Mesendoderm (in vitro differentiated cells): Measurements from ENCODE around the gene SLC29A1.

Experiments
- DNase-seq: peaks from one replicate; pipeline ENCODE4 v3.0.0; 2013
- H2AK5ac ChIP-seq: 2 replicates; pipeline ENCODE4 v1.6.1; 2013; ENCODE audit warnings: low read length, inconsistent platforms
- H2BK120ac ChIP-seq: 2 replicates; pipeline ENCODE4 v1.6.1; 2013; ENCODE audit warnings: low read depth, mild to moderate bottlenecking, low read length, moderate library complexity, mixed read lengths
- H2BK15ac ChIP-seq: replicated peaks from 2 replicates; pipeline ENCODE4 v1.6.1; 2013; ENCODE audit warnings: low read depth, mild to moderate bottlenecking, moderate library complexity
- H2BK5ac ChIP-seq: 2 replicates; pipeline ENCODE4 v1.6.1; 2013; ENCODE audit warnings: low read length, inconsistent platforms
- H3K18ac ChIP-seq: 2 replicates; pipeline ENCODE4 v1.6.1; 2013; ENCODE audit warnings: mild to moderate bottlenecking, low read length, mixed read lengths
- H3K23ac ChIP-seq: one replicate; pipeline ENCODE4 v1.6.1; 2013; ENCODE audit warnings: low read length
- H3K27ac ChIP-seq: 2 replicates; pipeline ENCODE4 v1.5.1; 2013; ENCODE audit warnings: low read depth, mild to moderate bottlenecking, inconsistent platforms, low read length, moderate library complexity
- H3K27me3 ChIP-seq: 2 replicates; pipeline ENCODE4 v1.6.1; 2013; ENCODE audit warnings: low read length, control low read depth, mild to moderate bottlenecking, inconsistent platforms; ENCODE audit not compliant: insufficient read depth, poor library complexity
- H3K36me3 ChIP-seq: 2 replicates; pipeline ENCODE4 v1.6.1; 2013; ENCODE audit warnings: low read length, inconsistent platforms; ENCODE audit not compliant: control insufficient read depth, insufficient read depth
- H3K4ac ChIP-seq: one replicate; pipeline ENCODE4 v1.6.1; 2013; ENCODE audit warnings: low read depth, mild to moderate bottlenecking, low read length, moderate library complexity
- H3K4me1 ChIP-seq: 2 replicates; pipeline ENCODE4 v1.6.1; 2013; ENCODE audit warnings: low read depth, low read length, inconsistent platforms; ENCODE audit not compliant: control insufficient read depth
- H3K4me2 ChIP-seq: 2 replicates; pipeline ENCODE4 v1.6.1; 2013; ENCODE audit warnings: low read length
- H3K4me3 ChIP-seq: 2 replicates; pipeline ENCODE4 v1.5.1; 2013; ENCODE audit warnings: mild to moderate bottlenecking, low read length
- H3K56ac ChIP-seq: one replicate; pipeline ENCODE4 v1.6.1; 2013; ENCODE audit warnings: low read length
- H3K79me1 ChIP-seq: 2 replicates; pipeline ENCODE4 v1.6.1; 2013; ENCODE audit warnings: low read length, inconsistent platforms
- H3K79me2 ChIP-seq: 2 replicates; pipeline ENCODE4 v1.6.1; 2013; ENCODE audit warnings: mild to moderate bottlenecking, low read length; ENCODE audit not compliant: control insufficient read depth, insufficient read depth
- H3K9ac ChIP-seq: 2 replicates; pipeline ENCODE4 v1.6.1; 2013; ENCODE audit warnings: low read length, inconsistent platforms
- H4K5ac ChIP-seq: one replicate; pipeline ENCODE4 v1.6.1; 2013; ENCODE audit warnings: low read length
- H4K8ac ChIP-seq: one replicate; pipeline ENCODE4 v1.6.1; 2013; ENCODE audit warnings: low read depth, mild to moderate bottlenecking, control low read depth, low read length, moderate library complexity
- WGBS: extraction: QIAGEN DNeasy Blood & Tissue Kit; methylation state at CpG from one replicate; pipeline ENCODE4 v1.1.7; 2013; ENCODE audit warnings: low lambda C conversion rate, missing lambda C conversion rate; ENCODE audit not compliant: insufficient coverage; ENCODE audit errors: extremely low coverage; 5-methylcytosine and 5-hydroxymethylcytosine counted together

Gene SLC29A1

DNA sequence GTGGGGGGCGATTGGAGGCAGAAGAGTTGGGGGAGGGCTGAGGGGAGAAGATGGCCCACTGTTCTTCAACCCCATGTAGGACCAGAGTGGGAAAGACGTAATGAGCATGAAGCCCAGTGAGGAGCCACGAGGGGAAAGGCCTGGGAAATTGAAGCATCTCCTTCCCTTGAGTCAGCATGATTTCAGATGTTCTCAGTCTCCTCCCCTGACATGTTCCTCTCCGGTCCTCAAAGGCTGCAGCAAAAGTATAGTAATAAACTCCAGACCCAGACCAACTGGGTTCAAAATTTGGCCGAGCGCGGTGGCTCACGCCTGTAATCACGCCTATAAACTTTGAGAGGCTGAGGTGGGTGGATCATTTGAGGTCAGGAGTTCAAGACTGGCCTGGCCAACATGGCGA is 43.9 kb downstream of the SLC29A1 start:
- Histone ChIP-seq H4K8ac (no peak overlapping the region), H2BK5ac (no peak overlapping the region), H3K79me1 (peaks cover 2% of the 10 kb centered on the region), H3K23ac (no peak overlapping the region), H3K4me2 (no peak overlapping the region), H3K4me3 (no peak overlapping the region), H2BK15ac (no peak overlapping the region), H3K4ac (no peak overlapping the region), H4K5ac (no peak overlapping the region), H3K27ac (no peak overlapping the region), H3K4me1 (peaks cover 11% of the 10 kb centered on the region), H2AK5ac (no peak overlapping the region), H3K9ac (no peak overlapping the region), H3K18ac (no peak overlapping the region), H3K36me3 (no peaks in the 10 kb centered on the region), H3K56ac (no peak overlapping the region), H3K79me2 (no peaks in the 10 kb centered on the region), H3K27me3 (no peaks in the 10 kb centered on the region), H2BK120ac (no peak overlapping the region)
- DNase-seq = no peak
- WGBS = no CpG with 5 or more reads among the region's 10 CpGs

DNA sequence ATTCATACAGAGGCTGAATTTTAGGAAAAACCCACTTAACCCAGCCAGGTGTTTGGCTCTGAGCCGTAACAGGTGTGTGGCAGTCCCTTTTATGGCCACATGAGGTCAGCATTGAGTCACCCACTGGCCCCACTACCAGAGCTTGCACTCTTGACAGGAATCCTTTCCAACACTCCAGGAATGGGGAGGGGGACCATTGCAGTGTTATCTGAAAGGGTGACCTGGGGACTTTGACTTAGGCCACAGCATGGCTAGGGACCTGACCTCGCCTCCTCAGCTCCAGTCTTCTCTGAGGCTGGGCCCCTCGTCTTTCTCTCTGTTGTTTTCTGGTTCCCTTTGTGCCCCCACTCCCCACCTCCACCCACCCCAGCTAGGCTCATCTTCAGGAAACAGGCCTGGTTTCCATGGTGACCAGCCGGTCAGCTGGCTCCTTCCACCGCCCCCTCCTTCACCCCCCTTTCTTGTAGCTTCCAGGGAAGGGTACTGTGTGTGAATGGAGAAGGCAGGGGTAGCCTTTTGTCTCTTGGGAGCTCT is 44.8 kb downstream of the SLC29A1 start:
- H3K4ac ChIP-seq = no peak overlapping the region
- no peak overlapping the region for H3K56ac ChIP-seq
- no peak overlapping the region for H2BK15ac ChIP-seq
- no peak overlapping the region for H4K8ac ChIP-seq
- H3K4me1 ChIP-seq = peaks cover 11% of the 10 kb centered on the region
- WGBS = no CpG with 5 or more reads among the region's 5 CpGs
- DNase-seq = peak; percentile 94
- no peak overlapping the region for H2BK5ac ChIP-seq
- no peak overlapping the region for H3K4me2 ChIP-seq
- no peak overlapping the region for H3K18ac ChIP-seq
- no peaks in the 10 kb centered on the region for H3K79me2 ChIP-seq
- no peak overlapping the region for H2AK5ac ChIP-seq
- no peak overlapping the region for H2BK120ac ChIP-seq
- H3K79me1 ChIP-seq = peaks cover 2% of the 10 kb centered on the region
- H3K36me3 ChIP-seq = no peaks in the 10 kb centered on the region
- H4K5ac ChIP-seq = no peak overlapping the region
- H3K27ac ChIP-seq = no peak overlapping the region
- H3K23ac ChIP-seq = no peak overlapping the region
- H3K9ac ChIP-seq = no peak overlapping the region
- H3K27me3 ChIP-seq = no peaks in the 10 kb centered on the region
- H3K4me3 ChIP-seq = no peak overlapping the region

DNA sequence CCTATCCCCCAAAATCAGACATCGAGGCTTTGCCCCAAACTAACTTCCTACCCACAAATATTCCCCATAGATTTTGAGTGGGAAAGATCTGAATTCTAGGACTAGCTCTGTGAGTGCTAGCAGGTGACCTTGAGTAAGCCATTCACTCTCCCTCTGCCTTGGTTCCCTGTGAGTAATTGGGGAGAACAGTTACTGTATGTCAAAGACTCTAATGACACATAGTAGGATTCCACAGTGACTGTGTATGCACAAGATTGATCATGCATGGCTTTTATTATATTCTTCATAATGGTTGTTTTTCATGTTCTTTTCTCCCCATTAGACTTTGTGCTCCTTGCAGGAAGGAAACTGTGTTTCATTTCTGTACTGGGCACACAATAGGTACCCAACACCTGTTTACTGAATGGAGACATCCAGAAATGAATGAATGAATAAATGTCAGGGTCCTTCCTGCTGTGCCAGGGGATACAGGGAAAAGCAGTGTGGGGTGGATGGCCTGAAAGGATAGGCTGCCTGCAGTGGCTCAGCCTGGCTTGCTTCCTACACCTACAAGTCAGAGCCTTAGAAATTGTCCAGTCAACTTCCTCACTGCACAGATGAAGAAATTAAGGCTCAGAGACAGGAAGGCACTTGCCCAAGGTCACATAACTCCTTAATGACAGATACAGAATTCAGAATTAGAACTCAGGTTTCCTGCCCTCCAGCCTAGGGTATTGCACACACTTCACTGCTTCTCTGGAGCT is 46.0 kb downstream of the SLC29A1 start:
- no peak overlapping the region for H3K56ac ChIP-seq
- no peak overlapping the region for H2AK5ac ChIP-seq
- H3K4ac ChIP-seq = no peak overlapping the region
- H4K5ac ChIP-seq = no peak overlapping the region
- H3K4me2 ChIP-seq = no peak overlapping the region
- H3K79me2 ChIP-seq = no peaks in the 10 kb centered on the region
- H3K4me3 ChIP-seq = no peak overlapping the region
- no peaks in the 10 kb centered on the region for H3K79me1 ChIP-seq
- no peak overlapping the region for H2BK15ac ChIP-seq
- DNase-seq = no peak
- no CpG with 5 or more reads among the region's 1 CpG for WGBS
- H2BK120ac ChIP-seq = no peak overlapping the region
- H3K36me3 ChIP-seq = no peaks in the 10 kb centered on the region
- H2BK5ac ChIP-seq = no peak overlapping the region
- peaks cover 3% of the 10 kb centered on the region for H3K4me1 ChIP-seq
- no peak overlapping the region for H4K8ac ChIP-seq
- no peak overlapping the region for H3K9ac ChIP-seq
- H3K18ac ChIP-seq = no peak overlapping the region
- peak overlapping the region; percentile 68 for H3K23ac ChIP-seq
- no peaks in the 10 kb centered on the region for H3K27me3 ChIP-seq
- H3K27ac ChIP-seq = no peak overlapping the region

DNA sequence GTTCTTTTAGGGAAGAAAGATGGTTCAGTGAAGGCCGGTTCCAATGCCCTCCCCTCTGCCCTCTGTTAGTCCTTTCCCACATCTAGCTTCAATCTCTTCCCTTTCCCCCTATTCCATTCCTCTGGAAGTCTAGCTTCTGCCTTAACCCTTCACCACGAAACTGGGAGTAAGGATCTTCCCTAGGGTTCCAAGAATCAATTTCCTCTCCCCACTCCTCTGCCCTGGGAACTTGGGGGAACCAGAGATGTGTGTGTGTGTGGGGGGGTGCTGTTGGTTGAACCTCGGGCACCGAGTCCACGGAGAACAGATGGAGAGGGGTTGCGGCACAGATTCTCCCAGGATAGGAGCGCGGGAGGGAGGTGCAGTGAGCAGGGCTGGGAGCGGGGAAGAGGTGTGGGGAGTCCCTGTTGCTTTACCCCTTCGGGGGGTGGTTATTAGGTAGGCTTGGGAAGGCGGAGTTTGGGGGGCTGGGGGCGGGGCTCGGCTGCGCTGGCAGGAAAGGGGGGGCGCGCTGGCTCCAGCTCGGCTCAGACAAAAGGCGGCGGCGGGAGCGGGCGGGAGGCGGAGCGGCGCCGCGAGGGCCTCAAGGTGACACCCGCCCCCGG is 46.6 kb downstream of the SLC29A1 start, which contains the start of gene TMEM151B:
TMEM151B (plus strand) TSS at position 530 of the 605 bp plus-strand sequence. CDS start 293 bp downstream, outside the sequence.
- no CpG with 5 or more reads among the region's 29 CpGs for WGBS
- no peak within 1 kb of the TSS for H4K5ac ChIP-seq
- no peaks in the 10 kb centered on the region for H3K27me3 ChIP-seq

DNA sequence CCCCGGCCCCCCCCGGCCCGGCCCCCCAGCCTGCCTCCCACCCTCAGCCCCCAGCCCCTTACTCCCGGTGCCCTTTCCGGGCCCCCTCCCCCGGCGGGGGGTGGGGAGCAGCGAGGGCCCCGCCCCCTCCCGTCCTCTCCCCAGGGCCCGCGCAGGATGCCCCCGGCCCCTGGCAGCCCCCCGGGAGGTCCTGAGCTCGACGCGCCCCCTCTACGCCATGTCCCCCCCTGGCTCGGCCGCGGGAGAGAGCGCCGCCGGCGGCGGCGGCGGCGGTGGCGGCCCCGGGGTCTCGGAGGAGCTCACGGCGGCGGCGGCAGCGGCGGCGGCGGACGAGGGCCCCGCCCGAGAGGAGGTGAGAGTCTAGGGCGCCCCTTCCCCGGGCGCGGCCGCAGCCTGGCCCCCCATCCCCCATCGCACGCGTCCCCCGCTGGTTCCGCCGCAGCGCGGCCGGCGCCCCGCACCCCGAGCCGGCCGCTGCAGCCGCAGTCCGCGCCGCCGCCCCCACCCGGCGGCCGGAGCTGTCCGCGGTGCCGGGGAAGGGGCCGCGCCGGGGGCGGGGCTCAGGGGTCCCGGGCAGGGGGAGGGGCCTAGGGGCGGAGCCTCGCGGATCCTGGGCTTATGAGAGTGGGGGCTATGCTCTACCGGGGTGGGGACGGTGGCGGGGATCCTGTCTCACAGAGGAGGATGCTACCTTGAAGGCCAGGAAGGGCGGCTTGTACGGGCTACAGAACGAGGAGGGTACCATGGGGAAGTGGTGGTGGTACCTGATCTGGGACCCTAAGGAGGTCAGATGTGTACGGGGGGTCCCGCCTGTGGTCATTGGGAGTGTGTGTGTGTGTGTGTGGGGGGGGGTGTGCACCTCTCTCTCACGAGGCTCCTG is 47.4 kb downstream of the SLC29A1 start:
- H3K18ac ChIP-seq = no peak overlapping the region
- H2BK5ac ChIP-seq = no peak overlapping the region
- peak; percentile 55 for DNase-seq
- H3K79me1 ChIP-seq = no peaks in the 10 kb centered on the region
- H3K4me2 ChIP-seq = peak overlapping the region; percentile 35
- H3K4me1 ChIP-seq = no peaks in the 10 kb centered on the region
- H2BK120ac ChIP-seq = no peak overlapping the region
- H3K9ac ChIP-seq = no peak overlapping the region
- no peak overlapping the region for H3K4me3 ChIP-seq
- H3K79me2 ChIP-seq = no peaks in the 10 kb centered on the region
- no peaks in the 10 kb centered on the region for H3K36me3 ChIP-seq
- H3K27ac ChIP-seq = no peak overlapping the region
- peak overlapping the region; percentile 15 for H3K56ac ChIP-seq
- H4K8ac ChIP-seq = no peak overlapping the region
- H3K27me3 ChIP-seq = no peaks in the 10 kb centered on the region
- no peak overlapping the region for H3K4ac ChIP-seq
- no peak overlapping the region for H2AK5ac ChIP-seq
- H4K5ac ChIP-seq = no peak overlapping the region
- no CpG with 5 or more reads among the region's 90 CpGs for WGBS
- H3K23ac ChIP-seq = no peak overlapping the region
- no peak overlapping the region for H2BK15ac ChIP-seq

More for the DNA sequence above, 46.6 kb downstream of the SLC29A1 start, which contains the start of gene TMEM151B:
- Histone ChIP-seq H3K36me3 (no peaks in the 10 kb centered on the region), H3K4me3 (no peak within 1 kb of the TSS), H2AK5ac (no peak within 1 kb of the TSS), H2BK5ac (no peak within 1 kb of the TSS), H3K79me1 (no peaks in the 10 kb centered on the region), H3K9ac (peak within 1 kb of the TSS; percentile 13), H2BK120ac (no peak within 1 kb of the TSS), H3K4me2 (peak within 1 kb of the TSS; percentile 35), H3K4me1 (no peaks in the 10 kb centered on the region), H3K23ac (peak within 1 kb of the TSS; percentile 68), H3K27ac (no peak within 1 kb of the TSS), H3K56ac (peak within 1 kb of the TSS; percentile 60), H3K79me2 (no peaks in the 10 kb centered on the region), H3K4ac (no peak within 1 kb of the TSS), H2BK15ac (no peak within 1 kb of the TSS), H4K8ac (no peak within 1 kb of the TSS), H3K18ac (no peak within 1 kb of the TSS)
- DNase-seq = no peak
